ENCODE results near the gene C4orf54.

GRCh38 chr4:99628040-99628439 lies 29.6 kb downstream of the C4orf54 start:
- TF ChIP-seq CTCF (conservative IDR thresholded peaks at IDR 0.05; ENCODE audit: low read length) (no peak), EZH2phosphoT487 (IDR thresholded peaks at IDR 0.05; ENCODE audit: borderline replicate concordance, low read depth, low read length) (no peak)

Data from OCI-LY7 (cell line).